ENCODE measurements around the gene USP10.
"Not testable (repeated sequence)": the region's sequence is repeated elsewhere in the genome, so short reads cannot be mapped to it uniquely, and the experiment has no call there.

The USP10 gene

DNA sequence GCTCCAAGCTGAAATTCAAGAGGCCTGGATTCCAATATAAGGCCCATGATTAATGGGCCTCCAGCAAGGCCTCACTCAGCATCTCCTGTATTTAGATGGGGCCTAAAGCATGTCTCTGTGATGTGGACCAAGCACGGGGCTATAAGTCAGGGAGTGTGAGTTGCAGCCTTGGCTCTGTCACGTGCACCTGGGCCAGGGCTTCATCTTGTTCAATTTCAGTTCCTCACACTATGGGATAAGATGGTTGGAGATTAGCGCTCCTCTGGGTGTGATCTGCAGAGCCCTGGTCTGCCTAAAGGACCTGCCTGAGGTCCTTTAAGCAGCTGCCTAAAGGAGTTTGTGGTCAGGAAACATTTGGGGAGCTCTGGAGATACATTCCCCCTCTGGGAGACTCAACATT is 26.2 kb upstream of the USP10 start:
- DNase-seq, result no peak

DNA sequence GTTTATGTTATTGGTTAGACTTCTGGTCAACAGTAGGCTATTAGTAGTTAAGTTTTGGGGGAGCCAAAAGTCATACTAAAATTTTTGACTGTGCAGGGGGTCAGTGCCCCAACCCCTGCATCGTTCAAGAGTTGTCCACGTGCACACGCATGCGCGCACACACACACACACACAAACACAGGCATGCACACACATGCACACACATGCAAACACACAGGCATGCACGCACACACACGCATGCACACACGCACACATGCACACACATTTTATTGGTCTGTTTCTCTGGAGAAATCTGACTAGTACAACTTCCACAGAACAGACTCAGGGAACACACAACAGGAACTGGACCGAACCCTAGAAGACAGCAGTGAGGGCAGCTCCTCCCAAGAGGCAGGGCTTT is 24.4 kb upstream of the USP10 start:
- no peak for DNase-seq

DNA sequence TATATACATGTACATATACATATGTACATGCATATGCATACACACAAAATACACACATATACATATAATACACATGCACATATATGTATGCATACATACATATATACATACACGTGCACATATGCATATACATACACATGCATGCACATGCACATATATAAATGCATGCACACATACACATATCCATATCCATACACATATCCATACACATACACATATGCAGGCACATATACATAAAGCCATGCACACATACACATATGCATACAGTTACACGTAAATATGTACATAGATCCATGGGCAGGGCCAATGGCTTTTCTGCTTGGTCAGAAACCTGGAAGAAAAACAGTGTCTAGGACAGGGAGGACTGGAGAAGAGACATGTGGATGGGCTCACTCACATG is 23.9 kb upstream of the USP10 start:
- DNase-seq, result no peak

DNA sequence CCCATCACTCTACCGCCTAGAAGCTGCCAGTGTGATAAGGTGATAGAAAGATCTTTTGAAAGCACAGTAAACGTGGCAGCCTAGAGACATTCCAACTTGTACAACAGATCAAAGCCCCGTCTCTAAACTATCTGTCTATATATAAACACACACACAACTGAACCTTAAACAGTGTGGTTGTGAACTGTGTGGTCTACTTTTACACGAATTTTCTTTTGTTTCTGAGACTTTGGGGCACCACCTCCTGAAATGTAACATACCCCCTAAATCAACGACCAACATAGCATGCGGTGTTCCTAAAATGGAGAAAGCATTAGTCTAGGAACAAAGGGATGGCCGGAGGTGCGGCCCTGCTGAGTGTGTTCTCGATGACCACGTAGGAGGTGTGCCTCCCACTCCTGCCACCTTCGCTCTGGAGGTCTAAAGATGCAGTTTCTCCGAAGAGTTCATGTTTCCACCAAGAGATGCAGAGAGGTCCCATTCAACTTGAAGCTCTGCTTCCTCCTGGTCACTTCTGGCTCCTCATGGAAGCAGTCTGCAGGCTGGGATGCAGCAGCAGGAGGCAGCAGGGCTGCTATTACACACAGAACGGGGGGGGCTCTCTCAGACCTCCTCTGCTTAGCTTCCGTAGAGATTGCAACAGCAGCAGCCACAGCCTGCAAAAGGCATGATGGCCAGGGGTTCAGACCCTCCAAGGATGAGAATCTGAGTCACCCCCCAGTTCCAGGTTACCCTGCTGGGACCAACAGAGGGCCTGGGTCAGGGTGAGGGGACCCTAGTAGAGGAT is 22.6 kb upstream of the USP10 start:
- DNase-seq, result no peak

DNA sequence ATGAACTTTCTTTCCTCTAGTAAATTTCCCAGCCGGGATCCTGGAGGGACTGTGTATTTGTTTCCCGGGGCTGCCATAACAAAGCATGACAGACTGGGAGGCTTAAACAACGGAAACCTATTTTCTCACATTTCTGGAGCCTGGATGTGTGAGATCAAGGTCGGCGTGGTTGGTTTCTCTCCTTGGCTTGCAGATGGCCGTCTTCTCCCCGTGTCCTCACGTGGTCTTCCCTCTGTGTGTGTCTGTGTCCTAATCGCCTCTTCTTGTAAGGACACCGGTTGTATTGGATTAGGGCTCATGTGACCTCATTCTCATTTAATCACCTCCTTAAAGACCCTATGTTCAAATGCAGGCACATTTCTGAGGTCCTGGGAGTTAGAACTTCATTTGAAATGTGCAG is 22.0 kb upstream of the USP10 start:
- no peak for DNase-seq

DNA sequence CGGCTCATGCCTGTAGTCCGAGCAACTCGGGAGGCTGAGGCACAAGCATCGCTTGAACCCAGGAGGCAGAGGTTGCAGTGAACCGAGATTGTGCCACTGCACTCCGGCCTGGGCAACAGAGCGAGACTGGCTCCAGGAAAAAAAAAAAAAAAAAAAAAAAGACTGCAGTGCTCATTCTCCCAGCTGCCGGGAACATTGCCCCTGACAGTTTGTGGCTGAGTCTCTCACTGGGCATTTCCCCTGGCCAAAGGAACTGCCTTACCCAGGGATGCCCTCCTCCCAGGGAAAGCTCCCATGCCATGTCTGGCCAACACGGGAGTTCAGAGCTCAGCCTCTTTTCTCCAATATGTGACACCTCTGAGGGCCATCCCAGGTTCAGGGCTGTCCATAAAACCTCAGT is 21.3 kb upstream of the USP10 start:
- DNase-seq, result no peak

DNA sequence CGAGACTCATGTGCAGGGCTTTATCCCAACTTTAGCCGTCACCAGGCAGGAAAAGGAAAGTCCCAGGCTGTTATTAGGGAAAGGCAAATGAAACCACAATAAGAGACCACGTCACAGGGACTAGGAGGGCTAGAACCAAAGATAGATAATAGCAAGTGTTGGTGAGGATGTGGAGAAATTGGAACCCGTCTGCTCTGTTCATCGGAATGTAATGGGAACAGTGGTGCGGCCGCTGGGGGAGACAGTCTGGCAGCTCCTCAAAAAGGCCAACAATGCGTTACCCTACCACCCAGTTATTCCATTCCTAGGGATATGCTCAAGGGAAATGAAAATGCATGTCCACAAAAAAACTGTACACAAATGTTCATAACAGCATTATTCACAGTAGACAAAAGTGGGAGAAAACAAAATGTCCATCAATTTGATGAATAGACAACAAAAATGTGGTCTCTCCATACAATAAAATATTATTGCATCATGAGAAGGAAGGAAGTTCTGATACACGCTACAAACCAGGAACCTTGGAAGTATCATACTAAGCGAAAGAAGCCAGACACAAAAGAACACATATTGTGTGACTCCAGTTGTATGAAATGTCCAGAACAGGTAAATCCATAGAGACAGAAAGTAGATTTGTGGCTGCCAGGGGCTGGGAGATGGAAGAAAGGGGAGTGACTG is 19.5 kb upstream of the USP10 start:
- DNase-seq, result no peak

DNA sequence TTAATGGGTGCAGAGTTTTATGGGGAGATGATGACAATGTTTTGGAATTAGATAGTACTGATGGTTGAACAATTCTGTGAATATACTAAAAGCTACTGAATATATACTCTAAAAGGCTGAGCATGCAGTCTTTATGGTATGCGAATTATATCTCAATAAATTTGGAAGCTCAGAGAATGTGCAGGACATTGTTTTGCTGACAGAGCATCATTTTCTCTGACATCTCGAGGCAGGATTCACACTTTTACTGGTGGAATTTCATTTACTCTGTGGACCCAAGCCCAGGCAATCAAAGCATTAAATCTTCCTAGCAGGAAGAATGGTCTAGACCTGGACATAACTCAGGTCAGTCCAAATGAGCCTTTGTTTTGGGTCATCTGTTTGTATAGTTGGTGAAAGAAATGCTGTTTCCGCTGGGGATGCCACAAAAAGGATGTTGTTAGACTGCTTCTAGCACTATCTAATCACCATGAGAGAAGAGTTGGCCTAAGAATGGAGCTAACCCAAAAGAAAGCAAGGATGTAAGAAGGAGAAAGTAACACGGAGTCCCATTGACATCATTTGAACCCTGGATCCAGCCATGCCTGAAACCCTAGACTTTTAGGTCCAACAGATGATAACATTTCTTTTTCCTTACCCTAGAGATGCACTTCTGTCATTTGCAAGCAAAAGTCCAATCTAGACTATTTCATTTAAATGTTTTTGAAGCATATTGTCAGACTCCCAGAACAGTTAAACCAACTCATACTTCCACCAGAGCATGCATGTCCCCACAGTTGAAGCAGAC is 18.8 kb upstream of the USP10 start:
- DNase-seq, result no peak

DNA sequence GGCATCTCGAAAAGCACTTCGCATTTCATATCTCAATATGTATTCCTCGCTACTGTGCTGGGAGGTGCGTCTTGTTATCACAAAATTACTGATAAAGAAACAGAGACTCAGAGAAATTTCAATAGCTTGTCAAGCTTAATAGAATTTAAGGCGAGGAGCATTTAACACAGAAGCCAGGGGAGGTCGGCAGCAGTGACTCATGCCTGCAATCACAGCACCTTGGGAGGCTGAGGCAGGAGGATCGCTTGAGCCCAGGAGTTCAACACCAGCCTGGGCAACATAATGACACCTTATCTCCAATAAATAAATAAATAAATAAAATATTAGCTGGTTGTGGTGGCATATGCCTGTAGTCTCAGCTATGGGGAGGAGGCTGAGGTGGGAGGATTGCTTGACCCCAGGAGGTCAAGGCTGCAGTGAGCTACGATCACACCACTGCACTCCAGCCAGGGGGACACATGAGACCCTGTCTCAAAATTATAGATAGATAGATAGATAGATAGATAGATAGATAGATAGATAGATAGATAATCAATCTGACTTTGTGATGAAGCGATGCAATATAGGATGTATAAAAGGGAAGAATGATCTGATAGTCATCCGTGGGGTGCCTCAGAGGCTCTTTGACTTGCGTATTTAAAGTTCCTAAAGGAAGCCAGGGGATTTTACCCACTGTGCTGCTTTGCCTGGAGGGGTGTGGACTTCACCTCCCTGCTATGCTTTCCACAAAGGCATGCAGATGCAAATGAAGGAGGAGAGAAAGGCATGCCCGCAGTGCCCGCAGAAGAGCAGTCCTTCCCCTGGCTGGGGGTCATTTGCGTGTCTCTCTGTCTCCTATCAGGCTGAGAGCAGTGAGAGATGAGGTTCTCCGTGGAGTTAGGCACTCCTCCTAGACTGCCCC is 15.9 kb upstream of the USP10 start:
- no peak for DNase-seq

DNA sequence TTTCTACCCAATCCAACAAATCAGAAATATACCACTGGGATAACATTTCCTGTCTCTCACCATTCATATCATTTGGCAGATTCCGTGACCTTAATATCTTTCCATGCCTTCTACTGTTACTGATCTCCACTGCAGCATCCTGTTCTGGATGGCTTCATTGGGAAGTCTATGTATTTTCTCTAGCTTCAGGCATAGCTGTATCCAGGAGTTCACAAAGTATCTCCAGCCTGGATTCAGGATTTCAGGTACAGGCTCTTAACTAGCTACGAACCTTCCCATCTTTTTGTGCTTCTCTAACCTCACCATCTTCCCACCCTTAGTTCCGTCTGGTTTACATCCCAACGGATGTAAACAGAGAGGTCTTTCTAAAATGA is 15.2 kb upstream of the USP10 start:
- DNase-seq, result no peak

DNA sequence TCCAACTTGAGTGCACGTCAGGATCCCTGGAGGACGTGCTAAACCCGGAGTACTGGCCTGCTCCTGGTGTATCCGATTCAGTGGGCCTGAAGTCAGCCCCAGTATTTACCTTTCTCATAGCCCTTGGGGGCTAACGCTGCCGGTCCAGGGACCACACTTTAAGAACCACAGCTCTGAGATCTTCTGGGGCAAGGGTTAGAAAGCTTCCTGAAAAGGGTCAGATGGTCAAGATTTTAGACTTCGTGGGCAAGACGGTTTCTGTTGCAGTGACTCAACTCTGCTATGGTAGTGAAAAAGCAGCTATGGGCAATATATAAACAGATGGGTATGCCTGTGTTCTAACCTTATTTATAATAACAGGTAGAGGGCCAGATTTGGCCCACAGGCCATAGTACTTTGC is 14.6 kb upstream of the USP10 start:
- no peak for DNase-seq

DNA sequence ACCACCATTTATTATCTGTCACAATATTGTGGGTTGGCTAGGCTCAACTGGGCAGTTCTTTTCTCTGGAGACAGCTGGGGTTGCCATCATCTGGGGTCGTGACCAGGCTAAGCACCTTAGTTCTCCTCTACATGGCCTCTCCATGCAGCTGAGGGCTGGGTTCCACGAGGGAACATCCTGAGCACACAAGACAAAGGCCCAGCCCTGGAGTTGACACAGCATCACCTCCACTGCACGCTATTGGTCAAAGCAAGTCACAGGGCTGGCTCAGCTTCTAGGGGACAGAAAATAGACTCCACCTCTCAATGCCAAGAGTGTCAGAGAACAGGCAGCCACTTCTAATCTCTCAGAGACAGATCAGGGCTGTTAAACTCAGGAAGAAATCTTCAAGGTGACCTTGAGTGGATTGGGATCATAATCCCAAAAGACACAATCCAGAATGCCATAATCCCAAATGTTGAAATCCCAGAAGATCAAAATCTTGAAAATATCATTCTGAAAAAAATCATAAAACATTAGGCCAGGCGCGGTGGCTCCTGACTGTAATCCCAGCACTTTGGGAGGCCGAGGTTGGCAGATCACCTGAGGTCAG is 13.0 kb upstream of the USP10 start:
- no peak for DNase-seq

DNA sequence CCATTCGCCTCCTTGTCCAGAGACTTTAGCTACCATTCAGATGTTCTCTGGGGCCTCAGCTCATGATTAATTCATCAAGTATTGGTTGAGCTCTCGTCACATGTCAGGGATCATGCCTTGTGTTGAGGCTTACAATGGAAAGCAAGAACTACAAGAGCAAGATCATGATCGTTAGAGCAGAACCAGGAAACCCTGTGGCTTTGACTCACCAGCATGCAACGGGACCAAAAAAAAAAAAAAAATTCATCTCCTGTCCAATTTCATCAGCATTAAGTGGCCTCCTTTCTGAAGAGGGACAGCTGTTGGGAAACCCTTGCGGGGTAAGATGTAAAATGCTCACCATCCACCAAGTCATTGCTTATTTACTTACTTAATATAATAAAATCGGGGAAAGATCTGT is 12.1 kb upstream of the USP10 start:
- no peak for DNase-seq

DNA sequence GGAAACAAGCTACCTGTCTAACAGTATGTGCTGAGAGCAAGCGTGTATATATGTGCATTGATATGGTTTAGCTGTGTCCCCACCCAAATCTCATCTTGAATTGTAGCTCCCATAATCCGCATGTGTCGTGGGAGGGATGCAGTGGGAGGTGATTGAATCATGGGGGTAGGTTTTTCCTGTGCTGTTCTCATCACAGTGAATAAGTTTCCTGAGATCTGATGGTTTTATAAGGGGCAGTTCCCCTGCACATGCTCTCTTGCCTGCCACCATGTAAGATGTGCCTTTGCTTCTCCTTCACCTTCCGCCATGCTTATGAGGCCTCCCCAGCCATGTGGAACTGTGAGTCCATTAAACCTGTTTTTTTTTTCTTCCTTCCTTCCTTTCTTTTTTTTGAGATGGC is 11.6 kb upstream of the USP10 start:
- DNase-seq, result not testable (repeated sequence)

DNA sequence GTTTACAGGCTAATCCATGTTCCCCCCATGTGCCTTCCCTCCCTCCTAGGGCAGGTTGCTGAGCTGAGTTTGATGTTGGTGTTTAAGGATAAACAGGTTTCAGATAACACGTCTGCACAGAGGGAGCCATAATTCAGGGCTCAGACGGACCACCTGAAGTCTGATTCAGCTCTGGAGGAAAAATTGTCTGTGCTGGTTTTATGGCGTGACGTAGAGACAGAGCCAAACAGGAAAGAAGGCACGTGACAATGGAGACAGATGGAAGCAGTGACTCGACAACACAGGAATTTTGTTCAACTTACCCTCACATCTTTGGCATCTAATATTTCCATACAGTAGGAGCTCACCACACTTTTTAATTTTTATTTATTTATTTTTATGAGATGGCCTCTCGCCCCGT is 10.7 kb upstream of the USP10 start:
- DNase-seq, result no peak

DNA sequence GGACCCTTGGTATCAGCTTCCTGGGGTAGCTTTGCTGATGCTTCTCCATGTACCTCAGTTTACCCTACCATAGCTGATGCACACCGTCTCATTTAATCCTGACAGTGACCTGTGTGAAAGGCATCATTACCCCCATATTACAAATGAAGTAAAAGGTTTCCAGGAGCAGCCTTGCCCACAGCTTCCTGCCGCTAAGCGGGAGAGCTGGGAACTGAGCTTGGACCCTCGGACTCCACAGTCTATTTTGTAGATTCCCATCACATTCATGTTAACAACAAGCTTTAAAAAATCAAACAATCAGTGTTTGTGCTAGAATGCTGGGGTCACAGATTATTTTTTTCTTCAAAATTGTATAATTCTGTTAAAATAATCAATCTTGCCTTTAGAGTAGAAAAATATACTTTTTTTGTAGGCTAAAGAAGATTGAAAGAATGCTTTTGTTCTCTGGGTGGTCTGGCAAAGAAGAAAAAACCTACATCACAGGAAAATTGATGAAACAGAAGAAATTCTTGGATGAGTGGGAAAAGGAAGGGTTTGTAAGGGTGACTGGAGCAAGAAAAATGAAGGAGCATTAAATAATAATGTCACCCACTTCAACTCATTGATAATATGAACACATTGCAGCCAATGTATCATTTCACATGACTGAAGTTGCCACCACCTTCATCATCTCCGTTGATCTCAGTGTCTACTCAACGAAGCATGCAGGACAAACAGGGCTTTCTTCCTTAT is 9.5 kb upstream of the USP10 start:
- DNase-seq, result no peak

DNA sequence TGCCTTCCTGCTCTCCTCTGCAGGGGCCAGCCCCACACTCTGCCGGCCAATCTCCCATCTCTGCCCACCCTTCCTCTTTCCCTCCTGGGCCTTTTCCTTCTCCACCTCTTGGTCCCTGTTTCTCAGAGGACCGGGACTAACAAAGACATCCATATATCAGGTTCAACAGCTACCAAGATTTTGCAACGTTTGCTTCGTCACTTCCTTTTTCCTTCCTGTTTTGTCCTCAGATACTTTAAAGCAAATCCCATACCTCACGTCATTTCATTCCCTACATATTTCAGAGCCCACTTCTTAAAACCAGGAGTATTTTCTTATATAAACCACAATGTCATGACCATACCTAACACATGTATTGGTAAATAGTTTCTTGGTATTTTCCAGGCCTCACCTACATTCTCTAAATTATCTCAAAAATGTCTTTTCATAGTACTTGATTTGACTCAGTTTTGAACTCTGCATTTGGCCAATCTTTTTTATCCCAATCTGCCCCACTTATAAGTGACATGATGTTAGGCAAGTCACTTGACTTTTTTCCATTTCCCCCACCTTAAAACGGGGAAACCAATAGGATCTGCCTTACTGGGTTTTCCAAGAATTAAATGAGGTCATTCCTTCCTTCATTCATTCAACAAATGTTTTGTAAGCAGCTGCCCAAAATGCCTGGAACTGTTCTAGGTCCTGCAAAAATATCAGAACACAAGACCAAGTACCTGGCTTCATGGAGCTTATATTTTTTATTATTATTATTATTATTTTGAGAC is 7.2 kb upstream of the USP10 start:
- DNase-seq, result no peak

DNA sequence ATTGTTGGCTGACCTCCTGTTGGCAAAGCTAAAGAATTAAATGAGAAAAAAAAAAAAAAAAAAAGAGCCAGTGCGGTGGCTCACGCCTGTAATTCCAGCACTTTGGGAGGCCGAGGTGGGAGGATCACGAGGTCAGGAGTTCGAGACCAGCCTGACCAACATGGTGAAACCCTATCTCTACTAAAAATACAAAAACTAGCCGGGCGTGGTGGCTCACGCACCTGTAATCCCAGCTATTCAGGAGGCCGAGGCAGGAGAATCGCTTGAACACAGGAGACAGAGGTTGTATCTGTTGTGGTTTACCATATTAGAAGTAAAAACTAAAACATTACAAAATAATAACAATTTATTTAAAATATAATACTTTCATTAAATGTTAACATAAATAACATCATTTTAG is 5.9 kb upstream of the USP10 start:
- not testable (repeated sequence) for DNase-seq

DNA sequence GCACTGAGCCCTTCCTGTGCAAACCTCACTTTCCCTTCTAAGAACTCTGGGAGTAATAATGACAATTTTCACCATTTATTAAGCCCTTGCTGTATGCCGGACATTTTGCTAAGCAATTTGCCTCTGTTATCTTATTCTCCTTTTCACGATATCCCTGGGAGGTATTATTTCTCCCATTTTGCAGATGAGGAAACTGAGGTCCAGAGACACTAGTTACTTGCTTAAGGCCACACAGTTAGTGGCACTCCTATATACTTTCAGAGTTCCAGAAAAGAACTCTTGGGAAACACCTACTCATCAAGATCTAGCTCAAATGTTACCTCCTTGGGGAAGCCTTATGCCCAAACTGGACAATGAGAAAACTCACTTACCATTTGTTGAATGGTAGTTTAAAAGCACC is 4.8 kb upstream of the USP10 start:
- no peak for DNase-seq

DNA sequence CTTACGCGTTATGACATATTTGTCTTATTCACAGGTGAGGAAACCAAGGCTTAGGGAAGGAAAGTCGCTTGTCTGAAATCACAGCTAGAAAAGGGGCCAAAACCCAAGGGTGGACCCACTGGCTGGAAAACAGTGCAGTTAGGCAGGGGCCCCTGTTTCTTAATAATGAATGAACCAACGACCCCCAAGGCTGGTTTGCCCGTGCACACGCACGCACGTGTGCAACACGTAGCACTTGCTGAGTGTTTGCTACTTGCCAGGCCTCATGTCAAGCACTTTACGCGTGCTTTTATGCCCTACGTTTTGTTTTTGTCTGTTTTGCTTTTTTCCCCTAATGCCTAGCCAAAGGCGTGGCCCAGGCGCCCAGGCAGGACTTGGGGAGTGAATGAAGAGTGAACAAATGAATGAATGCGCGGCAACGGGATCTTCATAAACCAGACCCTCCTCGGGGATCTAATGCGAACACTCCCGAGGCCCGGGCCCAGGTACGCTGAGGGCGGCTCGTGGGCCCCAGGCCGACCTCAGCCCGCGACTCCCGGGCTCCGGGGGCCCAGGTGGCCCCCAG is 571 bp upstream of the USP10 start:
- DNase-seq, result no peak
